GM11168 (cell line): ENCODE data around the gene PSMD11.

Experiments used
- in situ Hi-C: fragments of 300-500 bp; cut with MboI; formaldehyde crosslinking; loops from one replicate; pipeline ENCODE4 v1.12.0; 2022; ENCODE audit warnings: low sequenced_read_pairs; ENCODE audit not compliant: unreplicated experiment

The PSMD11 gene

GRCh38 chr17:32463304-32463703 is 19.0 kb downstream of the PSMD11 start:
- in situ Hi-C loops: no loop called here

- in situ Hi-C loops: no loop called here
Observed at GRCh38 chr17:32464374-32464773, 20.1 kb downstream of the PSMD11 start.

- in situ Hi-C loops: no loop called here
Observed at GRCh38 chr17:32467949-32468348, 23.6 kb downstream of the PSMD11 start.

- in situ Hi-C loops: loop anchor here (10.0 kb wide), 1 partner anchor 134 kb away; no protein-coding TSS in a partner anchor
Observed at GRCh38 chr17:32470405-32471167, 26.3 kb downstream of the PSMD11 start.

GRCh38 chr17:32471652-32472051 is 27.3 kb downstream of the PSMD11 start:
- in situ Hi-C loops: loop anchor here (10.0 kb wide), 1 partner anchor 133 kb away; no protein-coding TSS in a partner anchor

- in situ Hi-C loops: loop anchor here (10.0 to 25.0 kb wide), 2 partner anchors 130 to 287 kb away; no protein-coding TSS in a partner anchor
Observed at GRCh38 chr17:32475258-32475657, 30.9 kb downstream of the PSMD11 start.

GRCh38 chr17:32477220-32477619 is 32.9 kb downstream of the PSMD11 start:
- in situ Hi-C loops: loop anchor here (10.0 to 25.0 kb wide), 2 partner anchors 128 to 285 kb away; no protein-coding TSS in a partner anchor

GRCh38 chr17:32479074-32479617 is 34.8 kb downstream of the PSMD11 start:
- in situ Hi-C loops: loop anchor here (10.0 to 25.0 kb wide), 2 partner anchors 126 to 283 kb away; no protein-coding TSS in a partner anchor

GRCh38 chr17:32481193-32481592 is 36.9 kb downstream of the PSMD11 start:
- in situ Hi-C loops: loop anchor here (25.0 kb wide), 1 partner anchor 281 kb away; no protein-coding TSS in a partner anchor

- in situ Hi-C loops: loop anchor here (25.0 kb wide), 1 partner anchor 280 kb away; no protein-coding TSS in a partner anchor
Observed at GRCh38 chr17:32482568-32483320, 38.4 kb downstream of the PSMD11 start.

GRCh38 chr17:32483451-32484019 is 39.2 kb downstream of the PSMD11 start:
- in situ Hi-C loops: loop anchor here (25.0 kb wide), 1 partner anchor 279 kb away; no protein-coding TSS in a partner anchor

GRCh38 chr17:32484041-32484461 is 39.7 kb downstream of the PSMD11 start:
- in situ Hi-C loops: loop anchor here (25.0 kb wide), 1 partner anchor 278 kb away; no protein-coding TSS in a partner anchor

- in situ Hi-C loops: loop anchor here (5.0 to 25.0 kb wide), 2 partner anchors 48 to 278 kb away; no protein-coding TSS in a partner anchor
Observed at GRCh38 chr17:32484628-32485027, 40.3 kb downstream of the PSMD11 start.

GRCh38 chr17:32485261-32486110 is 41.2 kb downstream of the PSMD11 start:
- in situ Hi-C loops: loop anchor here (5.0 to 25.0 kb wide), 2 partner anchors 47 to 277 kb away; no protein-coding TSS in a partner anchor

GRCh38 chr17:32486111-32486700 is 41.9 kb downstream of the PSMD11 start:
- in situ Hi-C loops: loop anchor here (5.0 to 25.0 kb wide), 2 partner anchors 46 to 276 kb away; no protein-coding TSS in a partner anchor

- in situ Hi-C loops: loop anchor here (5.0 to 25.0 kb wide), 2 partner anchors 45 to 275 kb away; no protein-coding TSS in a partner anchor
Observed at GRCh38 chr17:32486701-32487472, 42.6 kb downstream of the PSMD11 start, which contains the start of gene CDK5R1. Gene CDK5R1 (plus strand): TSS chr17:32486993. CDS start chr17:32487621, 628 bp downstream.

- in situ Hi-C loops: loop anchor here (5.0 to 25.0 kb wide), 2 partner anchors 45 to 275 kb away; no protein-coding TSS in a partner anchor
Observed at GRCh38 chr17:32487473-32488176, 43.3 kb downstream of the PSMD11 start.
